Activated CD8-positive, alpha-beta memory T cell treated with anti-CD3 and anti-CD28 coated beads, Interleukin-2, amount 50 U/mL, for 4 hours (primary cell): ENCODE data around the gene SCTR.

Experiments used
- DNase-seq: peaks from one replicate; pipeline ENCODE4 v3.0.0-alpha.2; 2020

SCTR gene

GRCh38 chr2:119402106-119402505 lies 122.2 kb downstream of the SCTR start:
- no peak for DNase-seq

- DNase-seq: no peak
These were observed 127.1 kb downstream of the SCTR start for GRCh38 chr2:119397196-119397595.

GRCh38 chr2:119393971-119394748 lies 130.1 kb downstream of the SCTR start:
- no peak for DNase-seq
